ENCODE measurements around the gene WBP2NL. TPM values are rescaled to one million over a fixed set of nuclear protein-coding genes. Genes with fewer than 3 reads are reported as not detected.

The WBP2NL gene
- total RNA-seq, 1 experiment from 2014 or later: 0.22 TPM

DNA sequence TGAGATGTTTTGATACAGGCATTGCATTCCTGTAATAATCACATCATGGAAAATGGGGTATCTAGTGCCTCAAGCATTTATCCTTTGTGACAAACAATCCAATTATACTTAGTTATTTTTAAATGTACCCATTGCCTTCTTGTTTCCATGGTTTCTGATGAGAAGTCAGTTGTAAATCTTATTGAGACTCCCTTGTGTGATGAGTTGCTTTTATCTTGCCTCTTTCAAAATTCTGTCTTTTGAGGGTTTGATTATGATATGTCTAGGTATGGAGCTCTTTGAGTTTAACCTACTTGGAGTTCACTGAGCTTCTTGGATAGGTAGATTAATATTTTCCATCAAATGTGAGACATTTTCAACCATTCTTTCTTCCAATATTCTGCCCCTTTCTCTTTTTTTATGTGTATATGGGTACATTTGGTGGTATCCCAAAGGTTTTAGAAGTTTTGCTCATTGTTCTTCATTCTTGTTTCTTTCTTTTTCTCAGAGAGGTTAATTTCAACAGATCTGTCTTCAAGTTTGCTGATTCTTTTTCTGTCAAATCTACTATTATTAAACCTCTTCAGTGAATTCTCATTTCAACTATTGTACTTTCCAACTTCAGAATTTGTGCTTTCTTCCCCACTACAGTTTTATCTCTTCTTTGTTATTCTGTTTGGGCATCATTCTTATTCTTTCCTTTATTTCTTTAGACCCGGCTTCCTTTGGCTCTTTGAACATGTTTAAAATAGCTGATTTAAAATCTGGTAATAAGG lies 58.3 kb downstream of the WBP2NL start:
- Mint-ChIP-seq H3K36me3 (ENCODE audit: insufficient read depth in 1 of 3, low read depth in 3 of 3) (peaks cover 28 to 44% (median 41%) of the 10 kb centered on the region in 3 experiments), H3K4me1 (no peaks in the 10 kb centered on the region), H3K27me3 (ENCODE audit: low read depth) (peaks cover 7% of the 10 kb centered on the region), H3K4me3 (no peak overlapping the region), H3K9me3 (peaks cover 19 to 20% of the 10 kb centered on the region in 2 experiments), H3K27ac (no peak overlapping the region)
- Histone ChIP-seq H3K4me2 (ENCODE audit: insufficient read depth, insufficient read length, low read length) (no peak overlapping the region), H3K4ac (ENCODE audit: low read depth, low read length) (no peak overlapping the region), H3K79me2 (ENCODE audit: insufficient read depth, low read length) (no peaks in the 10 kb centered on the region), H3K4me1 (ENCODE audit: insufficient read depth, low read length) (no peaks in the 10 kb centered on the region), H3K14ac (ENCODE audit: insufficient read depth, low read length) (no peak overlapping the region), H3K27ac (ENCODE audit: insufficient read length, low read depth, low read length) (no peak overlapping the region), H3K23ac (ENCODE audit: insufficient read length, low read depth, low read length) (no peak overlapping the region), H3K23me2 (ENCODE audit: insufficient read length, low read depth, low read length, poor library complexity, severe bottlenecking) (no peaks in the 10 kb centered on the region), H2BK120ac (ENCODE audit: low read depth, low read length, poor library complexity, severe bottlenecking) (no peak overlapping the region), H2BK20ac (ENCODE audit: low read depth, low read length, poor library complexity, severe bottlenecking) (no peak overlapping the region), H4K20me1 (ENCODE audit: control insufficient read depth, insufficient read depth, insufficient read length) (peaks cover 5% of the 10 kb centered on the region), H3K9ac (ENCODE audit: extremely low read depth, insufficient read length, low read length) (no peak overlapping the region), H2BK15ac (ENCODE audit: low read depth, low read length) (no peak overlapping the region), H2AFZ (ENCODE audit: low read length) (no peak overlapping the region), H3K18ac (ENCODE audit: insufficient read length, low read depth, low read length) (no peak overlapping the region), H3K9me3 (ENCODE audit: control insufficient read depth, low read depth, low read length) (no peaks in the 10 kb centered on the region), H3K79me1 (ENCODE audit: insufficient read depth, low read depth, low read length, poor library complexity, severe bottlenecking) (no peaks in the 10 kb centered on the region), H3K56ac (ENCODE audit: insufficient read length, low read depth, low read length) (no peak overlapping the region), H2AK5ac (ENCODE audit: insufficient read length, low read length) (no peak overlapping the region), H2BK5ac (ENCODE audit: insufficient read length, low read length) (no peak overlapping the region), H3T11ph (ENCODE audit: low read length) (no peak overlapping the region), H2BK12ac (ENCODE audit: insufficient read length, low read depth, low read length) (no peak overlapping the region), H4K8ac (replicated peaks; ENCODE audit: insufficient read length, low read depth, low read length) (no peak overlapping the region), H4K91ac (ENCODE audit: insufficient read length, low read depth, low read length) (no peak overlapping the region), H3K27me3 (ENCODE audit: insufficient read depth, low read length) (no peaks in the 10 kb centered on the region), H4K5ac (ENCODE audit: insufficient read length, low read depth, low read length) (no peak overlapping the region)
- WGBS (ENCODE audit: extremely low coverage, insufficient read length, low lambda C conversion rate): no CpG with 5 or more reads among the region's 1 CpG
- DNase-seq: no peak
- TF ChIP-seq, protein P1, sequence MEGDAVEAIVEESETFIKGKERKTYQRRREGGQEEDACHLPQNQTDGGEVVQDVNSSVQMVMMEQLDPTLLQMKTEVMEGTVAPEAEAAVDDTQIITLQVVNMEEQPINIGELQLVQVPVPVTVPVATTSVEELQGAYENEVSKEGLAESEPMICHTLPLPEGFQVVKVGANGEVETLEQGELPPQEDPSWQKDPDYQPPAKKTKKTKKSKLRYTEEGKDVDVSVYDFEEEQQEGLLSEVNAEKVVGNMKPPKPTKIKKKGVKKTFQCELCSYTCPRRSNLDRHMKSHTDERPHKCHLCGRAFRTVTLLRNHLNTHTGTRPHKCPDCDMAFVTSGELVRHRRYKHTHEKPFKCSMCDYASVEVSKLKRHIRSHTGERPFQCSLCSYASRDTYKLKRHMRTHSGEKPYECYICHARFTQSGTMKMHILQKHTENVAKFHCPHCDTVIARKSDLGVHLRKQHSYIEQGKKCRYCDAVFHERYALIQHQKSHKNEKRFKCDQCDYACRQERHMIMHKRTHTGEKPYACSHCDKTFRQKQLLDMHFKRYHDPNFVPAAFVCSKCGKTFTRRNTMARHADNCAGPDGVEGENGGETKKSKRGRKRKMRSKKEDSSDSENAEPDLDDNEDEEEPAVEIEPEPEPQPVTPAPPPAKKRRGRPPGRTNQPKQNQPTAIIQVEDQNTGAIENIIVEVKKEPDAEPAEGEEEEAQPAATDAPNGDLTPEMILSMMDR (conservative IDR thresholded peaks at IDR 0.05): no peak
